HCT116 (cell line): ENCODE data around the gene RPS27. TPM values are rescaled to one million over a fixed set of nuclear protein-coding genes. Genes with fewer than 3 reads are reported as not detected.

Experiments used
- ATAC-seq: fragments of 200-7000 bp; cut with Tn5 transposase; 2 replicates; pipeline ENCODE4 v1.9.1; 2020; ENCODE audit warnings: mild to moderate bottlenecking, moderate library complexity
- BruUV-seq: library from RNA; stranded (reverse); fragments of 400-500 nt; replicated peaks from 2 replicates; lab custom pipeline; 2021; lab: Mats Ljungman, UMichigan
- CTCF ChIA-PET: fragments of 300-600 bp; sonication (Branson Sonifier 250); formaldehyde crosslinking; loops from one replicate; lab custom pipeline; 2021; ENCODE audit warnings: antibody characterized with exemption; lab: Charles Lee
- POLR2A ChIA-PET: fragments of 300-600, 350-600 bp; sonication (Branson Sonifier 250); formaldehyde crosslinking; loops from one replicate; lab custom pipeline; 2021; ENCODE audit warnings: antibody characterized with exemption; lab: Charles Lee
- RAD21 ChIA-PET, 2 experiments: fragments of 300-600 bp; sonication (Branson Sonifier 250); formaldehyde crosslinking; loops; one replicate each; lab custom pipeline; 2023; ENCODE audit warnings: low total read pairs in 2 of 2; ENCODE audit not compliant: uncharacterized antibody in 2 of 2, unreplicated experiment in 2 of 2, low non-redundant PET in 1 of 2; lab: Charles Lee
- DNase-seq: peaks from one replicate; pipeline ENCODE4 v3.0.0-alpha.2; 2010; ENCODE audit warnings: low read depth, low spot score
- H2AFZ ChIP-seq: fragments of 200-600 bp; shearing (Covaris generic), sonication (generic); 2 replicates; pipeline ENCODE4 v1.6.1; 2017; ENCODE audit warnings: low read depth, mixed run types, mixed read lengths, antibody characterized with exemption, low read length; ENCODE audit not compliant: poor library complexity, severe bottlenecking
- H3K27ac ChIP-seq: 2 replicates; pipeline ENCODE4 v1.5.1; 2012; ENCODE audit warnings: low read depth, low read length
- H3K27me3 ChIP-seq: fragments of 200-600 bp; sonication (generic); 2 replicates; pipeline ENCODE4 v1.6.1; 2016; ENCODE audit warnings: mixed run types, low read length, mixed read lengths; ENCODE audit not compliant: insufficient read depth
- H3K36me3 ChIP-seq, 2 experiments: fragments of 200-500 bp in 1 of 2; fragments of 200-600 bp in 1 of 2; sonication (Bioruptor generic) in 1 of 2; sonication (generic) in 1 of 2; 2 replicates each; pipeline versions ENCODE4 v1.5.1 to v1.6.1; 2014 to 2016; ENCODE audit warnings: low read length in 2 of 2, inconsistent platforms in 1 of 2, mixed read lengths in 1 of 2, mixed run types in 1 of 2; ENCODE audit not compliant: insufficient read depth in 2 of 2, control insufficient read depth in 1 of 2
- H3K4me1 ChIP-seq, 2 experiments: fragments of 200-600 bp in 1 of 2; sonication (generic) in 1 of 2; 2 replicates each; pipeline versions ENCODE4 v1.5.1 to v1.6.1; 2012 to 2017; ENCODE audit warnings: low read length in 2 of 2, inconsistent platforms in 1 of 2, mild to moderate bottlenecking in 1 of 2, mixed read lengths in 1 of 2, mixed run types in 1 of 2, moderate library complexity in 1 of 2; ENCODE audit not compliant: insufficient read depth in 2 of 2, control insufficient read depth in 1 of 2
- H3K4me2 ChIP-seq: fragments of 200-600 bp; sonication (generic); 2 replicates; pipeline ENCODE4 v1.6.1; 2017; ENCODE audit warnings: mixed run types, low read length, mixed read lengths
- H3K4me3 ChIP-seq, 2 experiments: fragments of 200-600 bp in 1 of 2; sonication (generic) in 1 of 2; replicated peaks in 1 of 2; 2 replicates each; pipeline ENCODE4 v1.5.1; 2011 to 2016; ENCODE audit warnings: low read length in 2 of 2, control low read depth in 1 of 2, low read depth in 1 of 2, mild to moderate bottlenecking in 1 of 2, mixed read lengths in 1 of 2, mixed run types in 1 of 2
- H3K79me2 ChIP-seq: fragments of 200-600 bp; sonication (generic); 2 replicates; pipeline ENCODE4 v1.6.1; 2017; ENCODE audit warnings: mild to moderate bottlenecking, mixed run types, low read length, moderate library complexity, mixed read lengths; ENCODE audit not compliant: insufficient read depth
- H3K9ac ChIP-seq: fragments of 200-600 bp; sonication (generic); 2 replicates; pipeline ENCODE4 v1.6.1; 2016; ENCODE audit warnings: low read length, mixed read lengths
- H3K9me2 ChIP-seq: fragments of 200-600 bp; sonication (generic), shearing (Covaris generic); 2 replicates; pipeline ENCODE4 v1.6.1; 2017; ENCODE audit warnings: mixed run types, mild to moderate bottlenecking, moderate library complexity; ENCODE audit not compliant: insufficient read depth
- H3K9me3 ChIP-seq, 2 experiments: fragments of 200-500 bp in 1 of 2; fragments of 200-600 bp in 1 of 2; sonication (Bioruptor generic) in 1 of 2; sonication (generic) in 1 of 2; 2 replicates each; pipeline ENCODE4 v1.6.1; 2014 to 2017; ENCODE audit warnings: low read length in 2 of 2, mixed read lengths in 2 of 2, inconsistent platforms in 1 of 2, low read depth in 1 of 2, mild to moderate bottlenecking in 1 of 2, mixed run types in 1 of 2, moderate library complexity in 1 of 2; ENCODE audit not compliant: control insufficient read depth in 1 of 2, insufficient read depth in 1 of 2
- H4K20me1 ChIP-seq: fragments of 200-600 bp; sonication (generic), shearing (Covaris generic); 2 replicates; pipeline ENCODE4 v1.6.1; 2017; ENCODE audit warnings: mixed run types, mild to moderate bottlenecking, moderate library complexity; ENCODE audit not compliant: insufficient read depth
- CBX3 ChIP-seq: IDR thresholded peaks from 2 replicates; pipeline ENCODE4 v1.6.1; 2012; ENCODE audit warnings: low read depth
- CEBPB ChIP-seq: IDR thresholded peaks from 2 replicates; pipeline ENCODE4 v1.6.1; 2012; ENCODE audit warnings: low read depth
- EGR1 ChIP-seq: IDR thresholded peaks from 2 replicates; pipeline ENCODE4 v1.6.1; 2012; ENCODE audit warnings: low read depth
- ELF1 ChIP-seq: IDR thresholded peaks from 2 replicates; pipeline ENCODE4 v1.6.1; 2012; ENCODE audit warnings: low read depth, borderline replicate concordance
- EZH2 ChIP-seq: fragments of 200-600 bp; sonication (generic); IDR thresholded peaks from 2 replicates; pipeline ENCODE4 v1.6.1; 2017; ENCODE audit warnings: antibody characterized with exemption, mixed run types
- FOSL1 ChIP-seq: IDR thresholded peaks from 2 replicates; pipeline ENCODE4 v1.6.1; 2012; ENCODE audit warnings: low read depth
- JUND ChIP-seq: IDR thresholded peaks from 2 replicates; pipeline ENCODE4 v1.6.1; 2012
- RAD21 ChIP-seq: IDR thresholded peaks from 2 replicates; pipeline ENCODE4 v1.6.1; 2012; ENCODE audit warnings: low read depth, mild to moderate bottlenecking
- TCF7L2 ChIP-seq: IDR thresholded peaks from 2 replicates; pipeline ENCODE4 v1.7.0; 2011; ENCODE audit warnings: borderline replicate concordance, inconsistent platforms; ENCODE audit not compliant: insufficient read depth, insufficient read length; ENCODE audit errors: extremely low read depth
- YY1 ChIP-seq: IDR thresholded peaks from 2 replicates; pipeline ENCODE4 v1.6.1; 2011; ENCODE audit warnings: low read length, low read depth, moderate library complexity, mild to moderate bottlenecking; ENCODE audit not compliant: insufficient replicate concordance; ENCODE audit errors: extremely low read depth
- ZFX ChIP-seq: fragments of 450-650 bp; IDR thresholded peaks from 2 replicates; pipeline ENCODE4 v1.6.1; 2017
- ZNF274 ChIP-seq: fragments of 200-500 bp; sonication (Bioruptor generic); IDR thresholded peaks from 2 replicates; pipeline ENCODE4 v1.6.1; 2014; ENCODE audit warnings: mild to moderate bottlenecking, low read depth, low read length, inconsistent platforms
- intact Hi-C: fragments of 100-400 bp; cut with micrococcal nuclease; formaldehyde crosslinking; loops from 2 replicates; pipeline ENCODE4 v1.10.0; 2022
- total RNA-seq: library from RNA; stranded (reverse); gene quantifications from one replicate; pipeline ENCODE4 v1.2.1, GENCODE V29; 2021; ENCODE audit not compliant: unreplicated experiment
- TF ChIP-seq, protein P1 (sequence below): IDR thresholded peaks from 2 replicates; pipeline ENCODE4 v1.6.1; 2012; ENCODE audit warnings: low read depth
- TF ChIP-seq, protein P2 (sequence below): IDR thresholded peaks from 2 replicates; pipeline ENCODE4 v1.6.1; 2012
- TF ChIP-seq, protein P3 (sequence below): IDR thresholded peaks from 2 replicates; pipeline ENCODE4 v1.6.1; 2012
- TF ChIP-seq, protein P4 (sequence below): IDR thresholded peaks from 2 replicates; pipeline ENCODE4 v1.6.1; 2011; ENCODE audit warnings: mild to moderate bottlenecking, low read length, moderate library complexity; ENCODE audit not compliant: insufficient replicate concordance; ENCODE audit errors: extremely low read depth

Gene RPS27
- total RNA-seq, 1 experiment from 2014 or later, result 1,905 TPM

DNA sequence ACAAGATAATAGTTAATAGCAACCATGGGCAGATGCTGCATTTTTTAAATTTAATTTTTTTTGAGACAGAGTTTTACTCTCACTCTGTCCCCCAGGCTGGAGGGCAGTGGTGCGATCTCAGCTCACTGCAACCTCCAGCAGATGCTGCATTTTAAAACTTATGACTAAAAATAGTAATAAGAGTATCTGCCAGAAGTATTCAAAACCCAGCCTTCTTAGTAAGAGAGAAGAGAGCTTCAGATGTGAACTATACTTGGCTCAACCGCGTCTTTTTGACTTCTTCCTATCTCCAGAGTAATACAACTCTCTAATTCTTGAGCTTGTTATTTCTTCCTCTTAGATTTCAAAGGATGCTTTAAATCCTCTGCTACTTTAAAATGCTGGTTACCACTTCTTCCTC, 4.6 kb downstream of the RPS27 start (continued):
- TF ChIP-seq, protein P1, sequence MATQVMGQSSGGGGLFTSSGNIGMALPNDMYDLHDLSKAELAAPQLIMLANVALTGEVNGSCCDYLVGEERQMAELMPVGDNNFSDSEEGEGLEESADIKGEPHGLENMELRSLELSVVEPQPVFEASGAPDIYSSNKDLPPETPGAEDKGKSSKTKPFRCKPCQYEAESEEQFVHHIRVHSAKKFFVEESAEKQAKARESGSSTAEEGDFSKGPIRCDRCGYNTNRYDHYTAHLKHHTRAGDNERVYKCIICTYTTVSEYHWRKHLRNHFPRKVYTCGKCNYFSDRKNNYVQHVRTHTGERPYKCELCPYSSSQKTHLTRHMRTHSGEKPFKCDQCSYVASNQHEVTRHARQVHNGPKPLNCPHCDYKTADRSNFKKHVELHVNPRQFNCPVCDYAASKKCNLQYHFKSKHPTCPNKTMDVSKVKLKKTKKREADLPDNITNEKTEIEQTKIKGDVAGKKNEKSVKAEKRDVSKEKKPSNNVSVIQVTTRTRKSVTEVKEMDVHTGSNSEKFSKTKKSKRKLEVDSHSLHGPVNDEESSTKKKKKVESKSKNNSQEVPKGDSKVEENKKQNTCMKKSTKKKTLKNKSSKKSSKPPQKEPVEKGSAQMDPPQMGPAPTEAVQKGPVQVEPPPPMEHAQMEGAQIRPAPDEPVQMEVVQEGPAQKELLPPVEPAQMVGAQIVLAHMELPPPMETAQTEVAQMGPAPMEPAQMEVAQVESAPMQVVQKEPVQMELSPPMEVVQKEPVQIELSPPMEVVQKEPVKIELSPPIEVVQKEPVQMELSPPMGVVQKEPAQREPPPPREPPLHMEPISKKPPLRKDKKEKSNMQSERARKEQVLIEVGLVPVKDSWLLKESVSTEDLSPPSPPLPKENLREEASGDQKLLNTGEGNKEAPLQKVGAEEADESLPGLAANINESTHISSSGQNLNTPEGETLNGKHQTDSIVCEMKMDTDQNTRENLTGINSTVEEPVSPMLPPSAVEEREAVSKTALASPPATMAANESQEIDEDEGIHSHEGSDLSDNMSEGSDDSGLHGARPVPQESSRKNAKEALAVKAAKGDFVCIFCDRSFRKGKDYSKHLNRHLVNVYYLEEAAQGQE, result no peak
- TF ChIP-seq ELF1, result no peak
- TF ChIP-seq ZFX, result no peak
- no peak for TF ChIP-seq JUND
- TF ChIP-seq, all 23 proteins: peak for 0

DNA sequence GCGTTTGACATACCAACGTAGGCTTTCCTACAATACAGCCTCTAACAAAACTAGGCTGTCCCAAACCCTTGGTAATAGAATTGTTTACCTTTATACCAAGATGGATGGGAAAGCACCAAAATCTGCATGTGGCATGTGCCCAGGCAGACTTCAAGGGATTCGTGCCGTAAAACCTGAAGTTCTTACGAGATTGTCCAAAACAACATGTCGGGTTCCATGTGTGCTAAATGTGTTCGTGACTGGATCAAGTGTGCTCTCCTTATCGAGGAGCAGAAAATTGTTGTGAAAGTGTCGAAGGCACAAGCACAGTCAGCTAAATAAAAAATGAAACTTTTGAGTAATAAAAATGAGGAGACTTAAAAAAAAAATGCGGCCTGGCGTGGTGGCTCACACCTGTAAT, 5.1 kb downstream of the RPS27 start:
- H3K79me2 ChIP-seq, result peaks cover 23% of the 10 kb centered on the region
- ATAC-seq (no peak), DNase-seq (no peak)
- H3K36me3 ChIP-seq, result peaks cover 15 to 31% of the 10 kb centered on the region in 2 experiments
- H3K9ac ChIP-seq, result no peak overlapping the region
- H4K20me1 ChIP-seq, result peaks cover 11% of the 10 kb centered on the region; the same call in 1 of the 2 replicates
- no peak overlapping the region for H2AFZ ChIP-seq
- H3K4me1 ChIP-seq, result peaks cover 0 to 15% of the 10 kb centered on the region in 2 experiments; a peak in 3 of 4 replicates
- no peaks in the 10 kb centered on the region for H3K27me3 ChIP-seq
- ChIA-PET CTCF (no interaction called here), RAD21 (no interaction called here), POLR2A (interaction anchor here (1.0 kb wide), 1 partner anchor 29 kb away, joined by 3 read pairs; no protein-coding TSS in a partner anchor)
- no peak overlapping the region for H3K27ac ChIP-seq
- TF ChIP-seq ZNF274, result no peak
- no peak for TF ChIP-seq CEBPB
- TF ChIP-seq, protein P2, sequence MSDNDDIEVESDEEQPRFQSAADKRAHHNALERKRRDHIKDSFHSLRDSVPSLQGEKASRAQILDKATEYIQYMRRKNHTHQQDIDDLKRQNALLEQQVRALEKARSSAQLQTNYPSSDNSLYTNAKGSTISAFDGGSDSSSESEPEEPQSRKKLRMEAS, result no peak
- TF ChIP-seq FOSL1, result no peak
- no peak for TF ChIP-seq CBX3
- no peak for TF ChIP-seq ELF1
- TF ChIP-seq, protein P1, result no peak
- no peak for TF ChIP-seq TCF7L2
- TF ChIP-seq, protein P3, sequence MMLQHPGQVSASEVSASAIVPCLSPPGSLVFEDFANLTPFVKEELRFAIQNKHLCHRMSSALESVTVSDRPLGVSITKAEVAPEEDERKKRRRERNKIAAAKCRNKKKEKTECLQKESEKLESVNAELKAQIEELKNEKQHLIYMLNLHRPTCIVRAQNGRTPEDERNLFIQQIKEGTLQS, result no peak
- TF ChIP-seq, protein P4, sequence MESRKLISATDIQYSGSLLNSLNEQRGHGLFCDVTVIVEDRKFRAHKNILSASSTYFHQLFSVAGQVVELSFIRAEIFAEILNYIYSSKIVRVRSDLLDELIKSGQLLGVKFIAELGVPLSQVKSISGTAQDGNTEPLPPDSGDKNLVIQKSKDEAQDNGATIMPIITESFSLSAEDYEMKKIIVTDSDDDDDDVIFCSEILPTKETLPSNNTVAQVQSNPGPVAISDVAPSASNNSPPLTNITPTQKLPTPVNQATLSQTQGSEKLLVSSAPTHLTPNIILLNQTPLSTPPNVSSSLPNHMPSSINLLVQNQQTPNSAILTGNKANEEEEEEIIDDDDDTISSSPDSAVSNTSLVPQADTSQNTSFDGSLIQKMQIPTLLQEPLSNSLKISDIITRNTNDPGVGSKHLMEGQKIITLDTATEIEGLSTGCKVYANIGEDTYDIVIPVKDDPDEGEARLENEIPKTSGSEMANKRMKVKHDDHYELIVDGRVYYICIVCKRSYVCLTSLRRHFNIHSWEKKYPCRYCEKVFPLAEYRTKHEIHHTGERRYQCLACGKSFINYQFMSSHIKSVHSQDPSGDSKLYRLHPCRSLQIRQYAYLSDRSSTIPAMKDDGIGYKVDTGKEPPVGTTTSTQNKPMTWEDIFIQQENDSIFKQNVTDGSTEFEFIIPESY, result no peak
- no peak for TF ChIP-seq EGR1
- TF ChIP-seq RAD21, result no peak
- TF ChIP-seq EZH2, result no peak
- TF ChIP-seq YY1, result no peak
- no peak for TF ChIP-seq JUND
- H3K9me3 ChIP-seq, result no peaks in the 10 kb centered on the region
- intact Hi-C loops, result no loop called here
- no peaks in the 10 kb centered on the region for H3K9me2 ChIP-seq
- no TSS peak for BruUV-seq
- no peak overlapping the region for H3K4me3 ChIP-seq
- no peak overlapping the region for H3K4me2 ChIP-seq
